DOHH2 (cell line): Measurements from ENCODE around the gene KCNN3.

Experiments used
- H3F3A ChIP-seq: fragments of 200-600 bp; sonication (generic), shearing (Covaris generic); 2 replicates; pipeline ENCODE4 v1.6.0; 2016; ENCODE audit warnings: antibody characterized with exemption, mild to moderate bottlenecking; ENCODE audit not compliant: control insufficient read depth, insufficient read depth
- H3K27ac ChIP-seq: fragments of 200-600 bp; sonication (generic); 2 replicates; pipeline ENCODE4 v1.5.1; 2014; ENCODE audit warnings: low read depth, mild to moderate bottlenecking, low read length, moderate library complexity
- H3K27me3 ChIP-seq: fragments of 200-600 bp; sonication (generic); 2 replicates; pipeline ENCODE4 v1.6.1; 2014; ENCODE audit warnings: mild to moderate bottlenecking, low read length, mixed read lengths; ENCODE audit not compliant: control insufficient read depth
- H3K36me3 ChIP-seq: fragments of 200-600 bp; sonication (generic); 2 replicates; pipeline ENCODE4 v1.6.1; 2014; ENCODE audit warnings: mild to moderate bottlenecking, low read length, moderate library complexity, mixed read lengths; ENCODE audit not compliant: control insufficient read depth
- H3K4me1 ChIP-seq: fragments of 200-600 bp; sonication (generic); 2 replicates; pipeline ENCODE4 v1.6.1; 2014; ENCODE audit warnings: mild to moderate bottlenecking, low read length, mixed read lengths; ENCODE audit not compliant: control insufficient read depth
- H3K4me2 ChIP-seq: fragments of 200-600 bp; sonication (generic); 2 replicates; pipeline ENCODE4 v1.6.0; 2014; ENCODE audit warnings: mild to moderate bottlenecking, low read length, moderate library complexity
- H3K4me3 ChIP-seq: fragments of 200-600 bp; sonication (generic); 2 replicates; pipeline ENCODE4 v1.5.1; 2014; ENCODE audit warnings: mild to moderate bottlenecking, low read length, mixed read lengths
- H3K79me2 ChIP-seq: fragments of 200-600 bp; sonication (generic); 2 replicates; pipeline ENCODE4 v1.6.1; 2014; ENCODE audit warnings: mild to moderate bottlenecking, low read length, mixed read lengths; ENCODE audit not compliant: control insufficient read depth
- H3K9me2 ChIP-seq: fragments of 200-600 bp; sonication (generic); replicated peaks from 2 replicates; pipeline ENCODE4 v1.6.1; 2014; ENCODE audit warnings: mild to moderate bottlenecking, low read length, mixed read lengths; ENCODE audit not compliant: control insufficient read depth
- H3K9me3 ChIP-seq: fragments of 200-600 bp; sonication (generic); 2 replicates; pipeline ENCODE4 v1.6.1; 2014; ENCODE audit warnings: antibody characterized with exemption, low read length, mixed read lengths; ENCODE audit not compliant: control insufficient read depth, insufficient read depth
- H4K20me1 ChIP-seq: fragments of 200-600 bp; sonication (generic); 2 replicates; pipeline ENCODE4 v1.6.0; 2014; ENCODE audit warnings: low read depth, mild to moderate bottlenecking, antibody characterized with exemption, low read length, moderate library complexity; ENCODE audit not compliant: control insufficient read depth, insufficient read depth
- EZH2phosphoT487 ChIP-seq: fragments of 200-600 bp; sonication (generic); IDR thresholded peaks from 2 replicates; pipeline ENCODE4 v1.6.1; 2017; ENCODE audit warnings: borderline replicate concordance, mild to moderate bottlenecking, antibody characterized with exemption, low read length, moderate library complexity, mixed read lengths
- TF ChIP-seq, protein P1 (sequence below): fragments of 200-600 bp; sonication (generic); IDR thresholded peaks from one replicate; pipeline ENCODE4 v1.5.1; 2014; ENCODE audit warnings: antibody characterized with exemption, mild to moderate bottlenecking, low read depth, low read length; ENCODE audit not compliant: poor library complexity, severe bottlenecking

The KCNN3 gene

DNA sequence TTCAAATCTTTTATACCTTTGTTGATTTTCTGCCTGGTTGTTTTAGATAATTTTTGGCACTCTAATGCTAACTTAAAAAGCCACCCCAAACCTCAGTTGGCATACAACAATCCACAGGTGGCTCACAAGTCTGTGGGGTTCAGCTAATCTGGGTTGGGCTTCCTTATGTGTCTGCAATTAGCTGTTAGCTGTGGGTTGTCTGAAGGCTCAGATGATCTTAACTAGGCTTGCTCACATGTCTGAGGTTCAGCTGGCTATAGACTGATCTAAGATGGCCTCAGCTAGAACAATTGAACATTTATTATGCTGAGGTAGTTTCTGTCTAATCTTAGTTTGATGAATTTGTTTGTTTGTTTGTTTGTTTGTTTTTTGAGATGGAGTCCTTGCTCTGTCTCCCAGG lies 217.2 kb downstream of the KCNN3 start:
- Histone ChIP-seq H3K9me3 (no peaks in the 10 kb centered on the region), H3K4me1 (no peaks in the 10 kb centered on the region), H3K27ac (no peak overlapping the region), H3K9me2 (no peaks in the 10 kb centered on the region), H3K4me2 (no peak overlapping the region), H3F3A (no peaks in the 10 kb centered on the region), H3K36me3 (no peaks in the 10 kb centered on the region), H4K20me1 (no peaks in the 10 kb centered on the region), H3K4me3 (no peak overlapping the region), H3K79me2 (no peaks in the 10 kb centered on the region), H3K27me3 (peaks cover 36% of the 10 kb centered on the region)
- TF ChIP-seq, protein P1, sequence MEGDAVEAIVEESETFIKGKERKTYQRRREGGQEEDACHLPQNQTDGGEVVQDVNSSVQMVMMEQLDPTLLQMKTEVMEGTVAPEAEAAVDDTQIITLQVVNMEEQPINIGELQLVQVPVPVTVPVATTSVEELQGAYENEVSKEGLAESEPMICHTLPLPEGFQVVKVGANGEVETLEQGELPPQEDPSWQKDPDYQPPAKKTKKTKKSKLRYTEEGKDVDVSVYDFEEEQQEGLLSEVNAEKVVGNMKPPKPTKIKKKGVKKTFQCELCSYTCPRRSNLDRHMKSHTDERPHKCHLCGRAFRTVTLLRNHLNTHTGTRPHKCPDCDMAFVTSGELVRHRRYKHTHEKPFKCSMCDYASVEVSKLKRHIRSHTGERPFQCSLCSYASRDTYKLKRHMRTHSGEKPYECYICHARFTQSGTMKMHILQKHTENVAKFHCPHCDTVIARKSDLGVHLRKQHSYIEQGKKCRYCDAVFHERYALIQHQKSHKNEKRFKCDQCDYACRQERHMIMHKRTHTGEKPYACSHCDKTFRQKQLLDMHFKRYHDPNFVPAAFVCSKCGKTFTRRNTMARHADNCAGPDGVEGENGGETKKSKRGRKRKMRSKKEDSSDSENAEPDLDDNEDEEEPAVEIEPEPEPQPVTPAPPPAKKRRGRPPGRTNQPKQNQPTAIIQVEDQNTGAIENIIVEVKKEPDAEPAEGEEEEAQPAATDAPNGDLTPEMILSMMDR = no peak
- TF ChIP-seq EZH2phosphoT487 = no peak
